Daoy (cell line): ENCODE measurements around the gene ATXN7L3B. TPM values are rescaled to one million over a fixed set of nuclear protein-coding genes. Genes with fewer than 3 reads are reported as not detected.
"Not testable (repeated sequence)": the region's sequence is repeated elsewhere in the genome, so short reads cannot be mapped to it uniquely, and the experiment has no call there.

ENCODE experiments used
- DNase-seq: peaks from one replicate; pipeline ENCODE4 v3.0.0-alpha.2; 2015; ENCODE audit warnings: low read depth
- total RNA-seq: library from RNA; depleted of rRNA; stranded (reverse); fragments of >200 nt; shearing (Covaris generic); gene quantifications from 2 replicates; pipeline ENCODE4 v1.2.3, GENCODE V29; 2014; rRNA removed

ATXN7L3B gene
- total RNA-seq, result 20.2 and 21.1 TPM in 2 replicates

GRCh38 chr12:74537707-74538385 is at the start of gene ATXN7L3B:
ATXN7L3B (plus strand) TSS chr12:74537835; CDS start chr12:74538113, 278 bp downstream.
- DNase-seq, result peak; percentile 98

DNA sequence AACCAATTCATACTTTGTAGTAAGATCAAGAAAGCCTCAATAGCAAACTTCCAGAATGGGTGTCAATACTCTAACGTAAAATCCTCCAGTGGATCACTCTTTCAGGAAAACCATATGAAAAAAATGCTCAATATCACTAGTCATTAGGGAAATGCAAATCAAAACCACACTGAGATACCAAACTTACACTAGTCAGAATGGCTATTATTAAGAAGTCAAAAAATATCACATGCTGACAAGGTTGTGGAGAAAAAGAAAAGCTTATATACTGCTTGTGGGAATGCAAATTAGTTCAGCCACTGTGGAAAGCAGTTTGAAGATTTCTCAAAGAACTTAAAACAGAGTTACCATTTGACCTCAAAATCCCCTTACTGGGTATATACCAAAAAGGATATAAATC is 49.5 kb upstream of the ATXN7L3B start:
- DNase-seq, result no peak

DNA sequence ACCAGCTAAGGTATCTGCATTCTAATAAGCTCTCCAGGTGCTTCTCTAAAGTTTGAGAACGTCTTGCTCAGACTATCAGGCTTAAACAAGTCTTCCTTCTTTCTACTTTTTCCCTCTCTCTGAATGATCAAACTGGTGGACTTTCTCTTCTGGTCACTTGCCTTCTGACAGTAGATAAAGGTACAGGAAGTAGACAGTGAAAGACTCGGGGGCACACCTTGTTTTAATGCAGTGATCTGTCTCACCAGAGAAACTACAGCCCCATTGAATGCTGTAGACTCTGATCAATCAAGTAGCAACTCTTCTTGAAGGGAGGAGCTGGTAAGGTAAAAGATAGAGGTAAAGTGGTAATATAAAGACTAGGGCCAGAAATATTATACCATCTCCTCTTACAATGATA is 48.1 kb upstream of the ATXN7L3B start:
- DNase-seq, result no peak

DNA sequence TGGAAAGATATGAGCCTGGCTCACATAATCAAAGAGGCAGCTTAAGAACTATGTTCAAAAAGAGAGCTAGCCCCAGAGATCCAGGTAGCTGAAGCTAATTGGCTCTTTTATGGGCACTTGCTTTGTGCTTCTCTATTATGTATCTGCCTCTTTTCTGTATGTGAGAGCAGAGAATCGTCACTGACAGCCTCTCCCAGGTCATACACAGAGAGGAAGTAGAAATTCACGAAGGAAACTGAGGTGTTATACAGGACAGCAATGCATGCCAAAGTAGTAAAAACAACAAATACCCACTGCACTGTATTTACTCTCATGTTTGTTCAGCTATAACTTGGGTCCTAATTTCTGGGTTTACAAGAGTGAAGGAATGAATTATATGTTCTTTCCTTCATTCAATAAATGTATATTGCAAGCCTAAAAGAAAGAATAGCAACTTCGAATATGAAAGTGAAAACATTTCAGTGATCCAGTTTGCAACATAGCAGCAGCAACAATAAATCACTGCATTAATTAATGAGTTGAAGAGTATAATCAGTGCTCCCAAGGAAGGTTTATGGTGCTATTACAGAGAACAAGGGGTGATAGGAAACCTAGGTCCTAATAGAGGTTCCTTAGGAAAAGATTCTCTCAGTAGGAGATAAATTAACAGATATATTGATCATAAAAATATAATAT is 47.1 kb upstream of the ATXN7L3B start:
- no peak for DNase-seq

DNA sequence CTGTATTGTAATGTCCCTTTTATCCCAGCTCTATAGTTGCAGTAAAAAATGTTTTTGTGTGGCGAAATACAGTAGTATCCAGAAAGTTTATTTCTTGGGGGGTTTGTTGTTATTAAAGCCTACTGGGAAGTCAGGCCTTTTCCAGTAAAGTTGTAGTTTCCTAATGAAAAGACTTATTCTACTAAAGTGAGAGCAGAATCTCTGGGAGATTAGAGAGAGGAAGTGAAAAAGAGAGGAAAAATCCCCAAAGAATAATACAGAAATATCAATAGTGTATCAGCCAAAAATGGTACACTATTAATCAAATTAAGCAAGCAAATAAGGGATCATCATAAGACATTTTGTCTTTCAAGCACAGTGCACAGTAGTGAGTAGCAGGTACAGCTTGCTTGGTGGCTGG is 46.3 kb upstream of the ATXN7L3B start:
- no peak for DNase-seq

DNA sequence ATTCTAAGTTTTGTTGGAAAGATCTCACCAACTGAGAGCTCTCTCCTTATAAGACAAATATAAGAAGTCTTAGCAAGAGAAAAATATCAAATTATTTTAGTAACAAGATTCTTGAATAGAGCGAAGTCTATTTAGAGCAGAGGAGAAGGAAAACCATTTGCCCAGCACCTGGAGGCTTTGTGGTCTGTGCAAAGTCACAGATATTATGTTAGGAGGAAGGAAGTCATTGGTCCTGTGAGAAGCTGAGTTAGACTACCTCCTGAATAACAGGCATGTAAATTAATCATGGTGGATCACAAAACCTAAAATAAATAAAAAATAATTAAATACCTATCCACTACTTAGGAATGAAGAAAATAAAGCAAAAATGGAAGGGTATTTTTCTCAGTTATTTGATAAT is 38.4 kb upstream of the ATXN7L3B start:
- DNase-seq, result no peak

DNA sequence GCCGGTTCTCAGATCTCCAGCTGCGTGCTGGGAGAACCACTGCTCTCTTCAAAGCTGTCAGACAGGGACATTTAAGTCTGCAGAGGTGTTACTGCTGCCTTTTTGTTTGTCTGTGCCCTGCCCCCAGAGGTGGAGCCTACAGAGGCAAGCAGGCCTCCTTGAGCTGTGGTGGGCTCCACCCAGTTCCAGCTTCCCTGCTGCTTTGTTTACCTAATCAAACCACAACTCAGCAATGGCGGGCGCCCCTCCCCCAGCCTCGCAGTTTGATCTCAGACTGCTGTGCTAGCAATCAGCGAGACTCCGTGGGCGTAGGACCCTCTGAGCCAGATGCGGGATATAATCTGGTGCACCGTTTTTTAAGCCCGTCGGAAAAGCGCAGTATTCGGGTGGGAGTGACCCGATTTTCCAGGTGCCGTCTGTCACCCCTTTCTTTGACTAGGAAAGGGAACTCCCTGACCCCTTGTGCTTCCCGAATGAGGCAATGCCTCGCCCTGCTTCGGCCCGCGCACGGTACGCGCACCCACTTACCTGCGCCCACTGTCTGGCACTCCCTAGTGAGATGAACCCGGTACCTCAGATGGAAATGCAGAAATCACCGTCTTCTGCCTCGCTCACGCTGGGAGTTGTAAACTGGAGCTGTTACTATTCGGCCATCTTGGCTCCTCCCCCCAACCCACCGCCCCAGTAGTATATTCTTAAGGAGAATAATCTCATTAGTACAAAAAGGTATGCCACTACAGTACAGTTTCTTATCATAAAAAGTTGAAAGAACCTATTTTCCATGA is 28.6 kb upstream of the ATXN7L3B start:
- DNase-seq, result not testable (repeated sequence)

GRCh38 chr12:74509886-74510285 is 27.7 kb upstream of the ATXN7L3B start:
- DNase-seq, result no peak

DNA sequence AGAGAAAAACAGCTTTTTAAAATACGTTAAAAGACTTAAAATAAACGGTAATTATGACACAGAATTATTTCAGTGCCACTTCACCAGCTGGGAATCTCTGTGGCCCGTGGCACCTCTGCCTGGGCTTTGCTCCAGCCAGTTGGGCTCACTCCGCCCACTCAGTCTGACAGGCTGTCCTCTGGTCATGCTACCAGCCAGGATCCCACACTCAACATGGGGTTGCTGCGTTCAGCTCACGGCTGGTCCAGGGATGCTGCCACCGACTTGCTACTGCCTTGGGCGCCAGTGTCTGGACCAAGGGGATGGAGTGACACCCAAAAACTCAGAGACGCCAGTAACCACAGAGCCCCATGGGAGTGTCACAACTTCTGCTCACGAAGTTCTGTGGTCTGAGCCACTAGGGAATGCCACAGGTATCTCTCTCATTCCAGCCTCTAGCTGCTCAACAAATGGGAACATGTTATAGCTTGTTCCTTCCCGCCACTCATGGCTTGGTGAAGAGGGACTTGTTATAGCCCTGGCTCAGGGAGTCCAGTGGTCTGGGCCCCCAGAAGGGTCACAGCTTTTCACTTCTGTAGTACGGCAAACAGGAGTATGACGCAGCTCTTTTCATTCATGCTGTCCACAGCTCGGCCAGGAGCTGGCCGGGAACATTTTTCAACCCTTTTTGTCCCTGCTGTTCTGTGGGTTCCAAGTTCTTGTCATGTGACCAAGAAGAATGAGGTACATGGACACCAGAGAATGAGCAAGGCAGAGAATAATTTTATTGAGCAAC is 23.4 kb upstream of the ATXN7L3B start:
- peak; percentile 21 for DNase-seq

DNA sequence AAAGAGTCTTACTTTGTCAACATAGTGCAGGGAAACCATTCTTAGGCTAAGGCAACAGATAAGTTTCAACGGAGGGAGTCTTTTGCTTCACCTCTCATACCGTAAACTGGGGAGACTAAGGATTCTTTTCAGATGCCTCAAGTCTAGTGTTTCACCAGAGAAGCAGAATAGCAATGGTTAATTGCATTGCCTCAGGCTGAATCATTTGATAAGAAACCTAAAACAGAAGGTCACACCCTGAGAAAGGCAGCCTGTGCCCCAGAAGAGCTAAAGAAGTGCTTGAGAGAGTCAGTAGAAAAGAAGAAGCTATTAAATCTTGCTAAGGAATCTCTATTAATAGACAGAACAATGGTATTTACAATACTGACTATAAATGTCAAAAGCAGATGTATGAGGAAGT is 21.8 kb upstream of the ATXN7L3B start:
- DNase-seq, result peak; percentile 64

- DNase-seq, result no peak
Measured at GRCh38 chr12:74526535-74526934, 11.1 kb upstream of the ATXN7L3B start.

- DNase-seq, result no peak
Measured at GRCh38 chr12:74527491-74527890, 10.1 kb upstream of the ATXN7L3B start.

DNA sequence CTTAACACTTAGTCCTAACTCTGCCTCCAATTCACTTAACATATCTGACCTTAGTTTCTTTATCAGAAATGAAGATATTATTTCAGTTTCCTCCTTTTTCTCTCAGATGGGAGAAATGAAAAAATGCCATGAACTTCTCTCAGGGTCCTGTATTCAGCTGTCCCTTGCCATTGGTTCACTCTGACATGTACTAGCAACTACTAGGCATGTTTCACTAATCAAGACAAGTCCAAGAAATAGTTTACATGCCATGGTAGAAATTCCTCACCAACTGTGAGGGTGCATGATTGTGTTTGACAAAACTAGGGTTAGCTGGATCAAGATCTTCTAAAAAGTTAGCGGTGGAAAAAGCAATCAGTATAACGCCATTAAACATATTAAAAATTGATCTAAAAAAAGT is 7.0 kb upstream of the ATXN7L3B start:
- DNase-seq, result no peak

DNA sequence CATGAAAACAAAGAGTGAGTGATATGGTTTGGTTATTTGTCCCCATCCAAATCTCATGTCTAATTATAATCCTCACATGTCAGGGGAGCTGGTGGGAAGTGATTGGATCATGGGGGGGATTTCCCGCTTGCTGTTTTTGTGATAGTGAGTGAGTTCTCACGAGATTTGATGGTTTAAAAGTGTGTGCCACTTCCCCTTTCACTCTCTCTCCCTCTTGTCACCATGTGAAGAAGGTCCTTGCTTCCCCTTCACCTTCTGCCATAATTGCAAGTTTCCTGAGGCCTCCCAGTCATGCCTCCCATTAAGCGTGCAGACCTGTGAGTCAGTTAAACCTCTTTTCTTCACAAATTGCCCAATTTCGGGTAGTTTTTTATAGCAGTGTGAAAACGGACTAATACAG is 2.1 kb upstream of the ATXN7L3B start:
- no peak for DNase-seq

DNA sequence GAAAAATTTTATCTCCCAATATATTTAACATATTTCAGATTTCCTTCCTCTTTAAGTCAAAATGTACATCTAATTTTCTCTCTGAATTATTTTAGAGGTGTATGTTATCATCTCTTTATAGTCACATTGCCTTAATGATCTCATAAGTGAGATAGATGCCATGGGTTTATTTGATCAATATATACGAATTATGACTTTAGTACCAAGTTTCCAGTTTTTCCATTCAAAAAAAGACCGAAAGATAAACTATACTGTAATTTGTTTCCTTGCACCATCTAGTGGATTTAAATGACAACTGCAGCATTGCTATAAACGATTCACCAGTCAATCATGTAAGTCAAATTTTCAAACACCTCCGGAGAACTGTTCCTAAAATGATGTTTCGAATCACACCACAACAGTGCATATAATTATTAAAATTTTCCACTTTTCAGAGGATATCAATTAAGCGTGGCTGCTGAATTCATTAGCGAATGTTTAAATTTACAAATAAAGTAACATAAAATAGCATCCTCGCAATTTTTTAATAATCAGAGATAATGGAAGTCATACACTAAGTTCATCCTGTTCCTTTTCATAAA is 419 bp upstream of the ATXN7L3B start:
- DNase-seq, result peak; percentile 48

DNA sequence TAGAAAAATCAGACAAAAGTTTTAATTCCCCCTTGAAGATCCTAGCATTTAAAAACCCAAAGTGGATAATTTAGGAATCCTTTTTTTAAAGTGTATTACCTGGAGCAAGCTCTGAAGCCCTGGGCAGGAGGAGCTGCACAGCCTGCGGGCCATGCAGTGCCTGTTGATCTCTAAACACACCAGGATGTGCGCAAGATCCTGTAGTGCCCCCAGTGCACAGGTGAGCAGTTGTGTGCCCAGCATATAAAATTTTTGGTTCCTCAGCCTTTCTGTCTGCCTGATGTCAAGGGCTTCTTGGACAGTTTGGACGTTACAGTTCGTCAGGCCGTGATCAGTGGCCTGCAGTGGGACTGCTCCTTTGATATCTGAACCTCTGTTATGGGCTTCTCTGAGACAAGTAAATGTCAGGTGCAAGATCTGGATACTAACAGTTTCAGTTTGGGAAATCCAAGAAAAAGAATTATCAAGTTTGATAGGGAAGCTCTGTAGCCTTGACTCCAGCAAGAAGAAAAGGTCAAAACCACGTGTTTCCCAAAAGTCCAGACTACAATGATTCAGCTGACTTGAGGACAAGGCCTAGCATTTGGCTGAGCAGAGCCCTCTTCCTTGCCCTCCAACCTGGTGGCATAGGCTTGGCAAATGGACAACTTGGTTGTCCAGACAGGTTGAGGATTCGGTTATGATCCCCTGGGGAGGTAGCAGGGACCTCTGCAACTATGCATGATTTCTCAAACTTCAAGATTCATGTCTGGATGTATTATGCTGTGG is 1.0 kb downstream of the ATXN7L3B start:
- DNase-seq, result peak; percentile 7

DNA sequence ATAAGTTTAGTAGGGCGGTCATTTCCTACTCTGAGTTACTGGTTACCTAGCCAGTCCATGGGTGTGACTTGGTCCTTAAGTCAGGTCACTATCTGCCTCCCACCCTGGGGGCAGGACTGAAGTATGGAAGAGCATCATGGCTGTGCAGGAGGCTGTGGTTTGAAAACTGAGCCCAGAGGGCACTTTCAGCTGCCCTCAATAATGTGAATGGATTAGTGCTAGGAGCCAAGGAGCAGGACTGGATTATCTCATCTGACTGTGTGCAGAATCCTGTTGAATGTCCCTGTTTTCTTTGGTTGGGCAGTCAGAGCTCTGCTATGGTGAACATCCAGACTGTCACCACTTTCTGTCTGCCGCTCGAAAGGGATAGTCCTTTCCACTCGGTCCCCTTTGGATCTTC is 1.6 kb downstream of the ATXN7L3B start:
- DNase-seq, result peak; percentile 6

GRCh38 chr12:74539765-74540526 is 2.3 kb downstream of the ATXN7L3B start:
- no peak for DNase-seq

- DNase-seq, result no peak
Measured at GRCh38 chr12:74541074-74541473, 3.4 kb downstream of the ATXN7L3B start.

GRCh38 chr12:74547249-74547648 is 9.6 kb downstream of the ATXN7L3B start:
- no peak for DNase-seq
